CD4-positive, alpha-beta T cell treated with Interleukin-21 for 1 hour (primary cell): ENCODE data around the gene KRTAP9-7.

Source experiments
- DNase-seq: peaks from one replicate; pipeline ENCODE4 v3.0.0-alpha.2; 2020

KRTAP9-7 gene

DNA sequence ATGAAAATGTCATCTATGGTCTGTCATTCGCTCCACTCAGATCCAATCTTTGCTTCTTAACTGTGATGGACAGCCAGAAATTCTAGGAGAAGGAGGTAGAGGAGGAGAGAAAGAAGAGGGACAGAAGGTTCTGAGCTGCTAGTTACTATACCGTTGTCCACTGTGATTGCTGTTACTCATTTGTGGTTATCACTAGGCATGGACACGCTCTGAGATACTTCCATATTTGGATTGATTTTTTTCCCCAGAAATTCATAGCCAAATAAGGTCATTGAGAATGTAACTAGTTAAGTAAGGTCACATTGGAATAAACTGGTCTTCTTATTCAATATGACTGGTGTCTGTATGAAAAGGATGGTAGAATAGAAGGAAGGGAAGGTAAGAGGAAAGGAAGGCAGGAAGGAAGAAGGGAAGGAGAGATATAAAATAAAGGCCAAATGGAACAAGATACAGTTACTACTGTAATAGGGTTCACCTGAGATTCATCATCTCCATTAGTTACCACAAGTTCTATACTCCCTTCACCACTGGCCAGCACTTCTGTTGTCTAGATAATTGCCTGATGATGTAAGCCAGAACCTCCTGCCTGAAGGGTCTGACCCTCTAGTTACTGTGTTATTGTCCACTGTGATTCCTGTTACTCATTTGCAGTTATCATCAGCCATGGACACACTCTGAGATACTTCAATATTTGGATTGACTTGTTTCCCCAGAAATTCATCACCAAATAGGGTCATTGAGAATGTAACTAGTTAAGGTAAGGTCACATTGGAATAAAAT is 2.9 kb downstream of the KRTAP9-7 start:
- DNase-seq = no peak

DNA sequence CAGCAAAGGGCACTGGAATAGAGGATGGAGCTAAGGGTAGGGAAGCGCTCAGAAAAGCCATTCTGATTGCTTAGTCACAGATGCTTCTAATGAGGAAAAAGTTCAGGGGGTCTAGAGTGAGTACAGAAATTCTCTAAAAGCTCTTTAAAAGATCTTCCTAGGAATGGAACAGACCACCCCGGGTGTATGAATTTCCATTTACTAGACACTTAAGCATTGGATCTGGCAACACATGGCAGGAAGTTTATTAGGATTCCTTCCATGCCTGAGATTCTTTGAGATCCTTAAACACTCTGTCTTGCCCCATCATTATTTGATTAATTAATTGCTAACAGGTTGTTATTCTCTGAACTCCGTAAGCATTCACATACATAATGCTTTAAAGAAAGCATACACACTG is 8.5 kb downstream of the KRTAP9-7 start:
- no peak for DNase-seq

DNA sequence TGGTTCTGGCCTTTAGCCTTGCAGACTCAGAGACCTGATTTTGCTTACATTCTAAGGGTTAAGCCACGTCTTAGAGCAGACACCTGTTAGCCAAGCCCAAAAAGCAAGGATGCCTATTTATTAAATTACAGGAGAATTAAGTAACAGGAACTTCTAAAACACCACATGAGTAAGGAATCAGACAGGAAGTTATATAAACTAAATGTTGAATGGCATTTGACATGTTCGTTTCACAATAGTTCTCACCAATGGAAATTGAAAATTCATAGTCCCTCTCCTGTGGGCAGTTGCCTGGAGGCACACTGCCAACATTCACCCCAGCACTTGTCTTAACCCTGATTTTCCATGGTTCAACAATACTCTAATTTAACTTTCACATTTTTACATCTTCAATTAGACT is 9.0 kb downstream of the KRTAP9-7 start:
- DNase-seq = no peak

DNA sequence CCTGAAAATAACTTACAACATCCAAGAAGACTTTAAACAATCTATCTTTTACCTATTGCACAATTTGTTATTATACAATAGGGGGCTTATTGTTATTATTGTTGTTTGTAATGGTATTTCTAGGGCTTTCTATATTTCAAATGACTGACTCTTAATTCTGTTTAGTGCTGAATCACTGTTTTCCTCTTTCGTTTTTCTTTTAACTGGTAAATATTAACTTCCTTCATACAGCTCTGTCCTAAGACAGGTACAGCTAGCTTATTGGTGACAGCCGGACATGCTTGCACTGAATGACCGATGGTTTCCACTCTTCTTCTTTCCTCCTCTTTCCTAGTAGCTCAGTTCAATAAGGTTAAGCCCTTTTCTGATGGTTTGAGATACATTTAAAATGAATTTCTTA is 11.6 kb downstream of the KRTAP9-7 start:
- DNase-seq = no peak

DNA sequence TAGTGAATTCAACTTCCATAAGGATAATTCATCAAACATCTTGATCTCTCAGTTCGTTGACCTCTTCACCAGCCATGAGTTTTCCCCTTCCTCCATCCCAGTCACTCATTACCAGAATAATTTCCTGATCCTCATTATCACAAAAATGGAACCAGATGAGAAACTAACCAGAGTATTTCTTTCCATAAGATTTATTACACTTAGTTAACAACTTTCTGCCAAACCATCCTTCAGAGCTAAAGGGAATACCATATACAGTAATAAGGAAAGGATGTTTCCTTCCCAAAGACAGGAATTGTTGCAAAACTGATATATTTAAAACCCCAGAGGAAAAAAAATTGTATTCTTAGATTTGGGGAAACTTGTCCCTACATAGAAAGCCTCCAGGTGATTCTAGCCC is 18.5 kb downstream of the KRTAP9-7 start:
- no peak for DNase-seq

DNA sequence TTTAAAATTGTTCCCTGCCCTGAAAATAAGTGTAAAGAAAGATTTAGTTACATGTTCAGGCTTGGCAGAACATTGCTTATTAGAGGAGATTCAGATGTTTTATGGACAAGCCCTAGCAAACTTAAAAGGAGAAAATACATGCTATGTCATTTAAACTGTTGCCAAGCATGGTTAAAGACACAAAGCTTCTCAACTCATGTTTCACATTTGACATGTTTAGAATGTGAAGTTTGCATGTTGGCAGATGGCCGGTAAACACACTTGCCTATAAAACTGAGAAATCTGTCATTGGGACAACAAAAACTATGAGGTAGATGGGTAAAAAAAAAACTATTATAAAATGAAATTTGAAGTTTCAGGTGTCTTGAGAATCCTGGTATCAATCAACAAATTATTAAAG is 21.3 kb downstream of the KRTAP9-7 start:
- no peak for DNase-seq

DNA sequence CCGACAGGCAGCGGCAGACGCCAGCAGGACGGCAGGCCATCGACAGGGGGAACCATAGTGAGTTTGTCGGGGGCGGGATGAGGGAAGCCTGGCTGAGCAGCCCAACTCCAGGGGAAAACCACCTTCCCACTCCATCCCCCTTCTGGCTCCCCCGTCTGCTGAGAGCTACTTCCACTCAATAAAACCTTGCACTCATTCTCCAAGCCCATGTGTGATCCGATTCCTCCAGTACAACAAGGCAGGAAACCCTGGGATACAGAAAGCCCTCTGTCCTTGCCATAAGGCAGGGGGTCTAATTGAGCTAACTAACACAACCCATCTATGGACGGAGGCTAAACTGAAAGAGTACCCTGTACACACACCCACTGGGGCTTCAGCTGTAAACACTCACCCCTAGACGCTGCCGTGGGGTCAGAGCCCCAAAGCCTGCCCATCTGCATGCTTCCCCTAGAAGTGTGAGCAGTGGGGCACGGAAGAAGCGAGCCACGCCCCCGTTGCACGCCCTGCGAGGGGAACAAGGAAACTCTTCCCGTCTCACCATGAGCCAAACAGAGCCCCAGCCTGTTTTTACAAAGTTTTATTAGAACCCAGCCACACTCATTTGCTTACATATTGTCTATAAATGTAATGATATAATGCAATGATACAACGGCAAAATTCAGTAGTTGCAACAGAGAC is 23.1 kb downstream of the KRTAP9-7 start:
- DNase-seq = no peak

DNA sequence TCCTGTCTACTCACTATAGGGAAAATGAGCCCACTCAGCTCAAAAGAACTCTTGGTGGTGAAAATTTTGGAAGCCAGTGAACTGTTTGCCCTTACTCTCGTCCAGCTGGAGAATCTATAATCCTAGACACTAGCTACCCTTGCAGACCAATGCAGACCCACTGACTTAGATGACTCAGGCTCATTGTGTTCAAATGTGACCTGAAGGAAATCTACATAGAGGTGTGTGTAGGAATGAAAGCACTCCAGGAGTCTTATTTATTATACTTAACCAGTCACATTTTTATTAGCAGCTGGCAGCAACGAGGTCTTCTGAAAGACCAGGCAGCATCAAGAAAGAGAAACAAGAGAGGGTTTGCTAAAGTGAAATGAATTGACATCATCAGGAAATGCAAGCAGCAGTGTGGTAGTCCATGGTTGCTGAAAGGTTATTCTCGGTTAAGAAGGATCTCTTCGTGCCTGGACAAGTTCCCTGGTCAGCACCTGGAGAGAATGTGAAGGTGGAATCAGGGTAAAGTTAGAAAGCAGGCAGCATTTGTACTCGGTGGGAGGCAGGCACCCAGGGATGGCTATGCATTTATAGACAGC is 25.8 kb downstream of the KRTAP9-7 start:
- no peak for DNase-seq

DNA sequence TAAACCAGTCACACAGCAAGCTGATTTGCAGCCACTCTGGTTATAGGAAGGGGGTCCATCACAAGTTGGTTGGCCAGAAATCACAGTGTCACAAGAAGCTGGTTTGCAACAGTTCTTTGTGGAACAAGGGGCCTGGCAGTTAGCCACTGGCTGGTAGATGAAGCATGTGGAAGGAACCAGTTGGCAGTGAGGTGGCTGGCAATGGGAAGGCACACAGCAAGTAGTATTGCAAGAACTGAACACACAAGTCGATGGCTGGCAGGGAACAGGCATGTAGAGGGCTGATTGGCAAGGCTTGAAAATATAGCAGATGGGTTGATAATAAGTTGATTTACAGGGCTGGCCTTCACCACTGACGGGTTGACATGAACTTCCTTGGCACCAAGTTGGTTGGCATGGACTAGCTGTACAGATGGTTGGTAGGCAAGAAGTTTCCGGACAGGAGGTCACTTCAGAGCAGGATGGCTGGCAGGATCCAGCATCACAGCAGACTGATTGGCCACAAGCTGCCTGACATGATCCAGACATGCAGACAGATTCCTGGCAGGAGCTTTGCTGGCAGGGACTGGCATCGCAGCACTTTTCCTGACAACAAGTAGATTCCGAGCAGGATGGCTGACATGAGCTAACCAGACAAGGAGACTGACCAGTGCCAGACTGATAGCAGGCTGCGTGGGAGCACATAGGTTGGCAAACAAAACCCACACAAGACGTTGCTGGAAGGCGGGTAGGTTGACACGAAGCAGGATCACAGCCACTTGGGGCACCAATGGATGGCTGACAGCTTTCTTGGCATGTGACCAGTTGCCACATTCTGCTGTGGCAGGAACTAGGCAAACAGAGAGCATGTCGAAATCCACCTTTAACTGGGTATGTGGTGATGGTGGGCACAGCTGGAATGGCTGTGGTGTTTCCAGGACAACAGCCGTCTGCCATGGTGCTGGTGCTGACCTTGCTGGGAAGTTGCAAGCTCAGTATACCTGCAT is 26.7 kb downstream of the KRTAP9-7 start, which contains the start of gene KRTAP29-1:
Gene KRTAP29-1 (minus strand): TSS at position 936 of the 986 bp plus-strand sequence. CDS start 0 bp downstream, at position 936.
- no peak for DNase-seq

DNA sequence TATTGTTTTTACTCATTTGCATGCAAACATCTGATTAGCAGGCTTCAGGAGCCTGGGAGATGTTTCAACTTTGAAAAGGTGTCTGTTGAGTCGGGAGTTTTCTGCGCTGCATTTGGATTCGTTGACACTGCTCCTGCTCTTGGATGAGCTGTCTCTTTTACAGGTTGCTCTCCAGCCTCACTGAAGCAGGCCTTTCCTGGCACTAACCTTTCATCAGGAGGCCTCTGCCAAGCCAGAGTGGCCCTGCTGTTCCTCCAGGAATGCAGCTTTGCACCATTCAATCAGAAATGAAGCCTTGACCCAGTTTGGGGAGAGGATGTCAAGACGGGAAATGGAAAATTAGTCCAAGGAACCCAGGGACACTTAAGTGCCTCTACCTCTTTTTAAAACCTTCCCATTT is 27.5 kb downstream of the KRTAP9-7 start:
- no peak for DNase-seq

DNA sequence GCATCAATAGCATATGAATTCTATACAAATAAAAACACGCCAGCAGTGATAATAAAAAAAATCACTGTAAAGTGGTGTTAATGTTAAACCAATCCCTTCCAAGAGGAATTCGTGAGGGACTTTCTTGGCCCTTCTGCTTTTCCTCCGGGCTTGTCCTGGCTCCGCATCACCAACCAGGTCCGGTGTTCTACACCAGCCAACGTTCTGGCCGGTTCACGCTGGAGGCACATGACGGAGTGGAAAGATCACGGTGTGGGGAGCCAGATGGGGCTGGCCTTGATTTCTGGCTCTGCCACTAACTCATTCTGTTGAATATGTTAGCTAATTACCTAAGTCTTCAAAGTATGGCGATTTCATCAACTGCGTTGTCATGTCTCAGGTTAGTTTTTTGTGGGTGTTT is 28.6 kb downstream of the KRTAP9-7 start:
- no peak for DNase-seq

DNA sequence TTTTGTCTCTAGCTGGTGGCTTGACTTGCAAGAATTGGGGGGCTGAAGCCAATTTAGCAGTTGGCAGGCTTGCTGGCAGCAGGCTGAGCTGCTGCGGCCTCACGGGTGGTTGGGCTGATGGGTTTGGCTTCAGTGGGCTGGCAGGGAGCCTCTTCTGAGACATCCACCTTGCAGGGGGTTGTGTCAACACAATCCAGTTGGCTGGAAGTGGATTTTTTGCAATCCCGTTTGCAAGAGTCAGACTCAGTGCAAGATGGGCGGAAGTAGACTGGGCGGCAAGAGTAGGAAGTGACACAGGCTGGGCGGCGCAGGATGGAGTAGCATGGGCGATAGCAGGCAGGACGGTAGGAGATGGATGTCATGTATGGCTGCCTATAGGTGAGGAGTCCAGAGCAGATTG is 32.1 kb downstream of the KRTAP9-7 start:
- peak; percentile 5 for DNase-seq

DNA sequence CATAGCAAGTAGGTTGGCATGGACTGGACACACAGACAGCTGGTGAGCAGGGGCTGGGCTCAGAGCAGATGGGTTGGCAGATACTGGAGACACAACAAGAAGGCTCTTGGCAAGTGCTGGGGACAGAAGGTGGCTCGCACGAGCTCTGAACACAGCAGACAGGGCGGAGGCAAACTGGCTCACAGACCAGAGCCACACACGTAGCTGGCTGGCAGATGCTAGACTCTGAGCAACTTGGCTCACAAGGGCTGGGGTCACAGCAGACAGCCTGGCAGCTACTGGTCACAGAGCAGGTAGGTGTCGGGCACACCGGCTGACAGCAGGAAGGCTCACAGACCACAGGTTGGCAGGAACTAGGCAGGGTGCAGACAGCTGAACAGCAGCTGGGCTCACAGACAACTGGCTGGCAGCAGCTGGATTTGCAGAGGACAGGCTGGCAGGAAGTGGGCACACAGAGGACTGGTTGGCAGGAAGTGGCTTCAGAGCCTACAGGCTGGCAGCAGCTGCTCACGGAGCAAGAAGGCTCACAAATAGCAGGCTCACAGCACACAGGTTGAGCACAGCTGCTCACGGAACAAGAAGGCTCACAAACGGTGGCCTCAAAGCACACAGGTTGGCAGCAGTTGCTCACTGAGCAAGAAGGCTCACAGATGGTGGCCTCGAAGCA is 32.9 kb downstream of the KRTAP9-7 start:
- peak; percentile 89 for DNase-seq

DNA sequence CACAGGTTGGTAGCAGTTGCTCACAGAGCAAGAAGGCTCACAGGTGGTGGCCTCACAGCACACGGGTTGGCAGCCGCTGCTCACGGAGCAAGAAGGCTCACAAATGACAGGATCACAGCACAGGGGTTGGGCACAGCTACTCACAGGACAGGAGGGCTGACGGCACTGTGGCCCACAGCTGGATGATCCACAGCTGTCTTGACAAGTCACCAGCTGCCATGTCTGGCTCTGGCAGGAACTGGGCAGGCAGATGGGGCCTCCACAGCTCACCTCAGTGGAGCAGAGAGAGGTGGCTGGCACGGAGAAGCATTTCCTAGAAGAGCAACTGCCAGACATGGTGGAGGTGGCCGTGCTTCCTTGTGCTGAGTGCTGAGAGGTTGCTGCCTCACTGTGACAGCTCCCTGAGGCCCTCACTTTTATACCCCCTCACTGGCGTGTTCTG is 33.4 kb downstream of the KRTAP9-7 start, which contains the start of gene KRTAP16-1:
Gene KRTAP16-1 (minus strand): TSS at position 392 of the 442 bp plus-strand sequence. CDS start 56 bp downstream, at position 336.
- peak; percentile 55 for DNase-seq

DNA sequence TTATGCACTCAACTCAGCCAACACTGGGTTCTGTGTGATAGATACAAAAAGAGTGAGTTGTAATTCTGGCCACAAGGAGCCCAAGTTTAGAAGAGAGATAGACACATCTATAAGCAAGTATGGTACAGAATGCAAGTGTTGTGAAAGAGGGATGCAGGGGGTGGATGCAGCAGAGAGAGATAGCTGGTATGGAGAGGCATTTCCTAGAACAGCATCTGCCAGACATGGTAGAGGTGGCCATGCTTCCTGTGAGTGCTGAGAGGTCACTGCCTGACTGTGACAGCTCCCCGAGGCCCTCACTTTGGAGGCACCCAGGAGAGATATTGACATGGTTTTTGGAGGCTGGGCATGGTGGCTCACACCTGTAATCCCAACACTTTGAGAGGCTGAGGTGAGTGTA is 35.6 kb downstream of the KRTAP9-7 start:
- DNase-seq = no peak

DNA sequence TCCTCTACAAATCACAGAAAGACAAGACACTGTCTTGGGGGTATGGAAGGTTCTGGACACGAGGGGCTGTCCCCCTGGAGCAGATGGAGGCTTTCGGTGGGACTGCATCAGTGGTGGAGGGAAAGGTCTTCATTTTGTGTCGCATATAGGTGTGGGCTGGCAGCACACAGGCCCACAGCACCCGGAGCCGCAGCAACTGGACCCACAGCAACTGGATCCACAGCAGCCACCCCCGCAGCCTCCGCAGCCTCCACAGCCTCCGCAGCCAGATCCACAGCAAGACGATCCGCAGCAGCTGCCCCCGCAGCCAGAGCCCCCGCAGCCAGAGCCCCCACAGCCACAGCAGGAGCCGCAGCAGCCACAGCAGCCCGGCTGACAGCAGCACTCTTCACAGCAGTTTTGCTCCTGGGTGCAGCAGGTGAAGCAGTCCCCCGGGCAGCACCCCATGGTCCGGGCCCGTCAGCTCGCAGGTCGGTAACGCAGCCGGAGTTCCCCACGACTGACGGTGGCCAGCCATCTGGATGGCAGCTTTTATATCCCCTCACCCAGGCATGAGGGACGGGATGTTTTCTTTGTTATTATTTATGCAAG is 39.8 kb downstream of the KRTAP9-7 start, which contains the start of gene KRTAP17-1:
Gene KRTAP17-1 (minus strand): TSS at position 507 of the 591 bp plus-strand sequence. CDS start 60 bp downstream, at position 447.
- no peak for DNase-seq

DNA sequence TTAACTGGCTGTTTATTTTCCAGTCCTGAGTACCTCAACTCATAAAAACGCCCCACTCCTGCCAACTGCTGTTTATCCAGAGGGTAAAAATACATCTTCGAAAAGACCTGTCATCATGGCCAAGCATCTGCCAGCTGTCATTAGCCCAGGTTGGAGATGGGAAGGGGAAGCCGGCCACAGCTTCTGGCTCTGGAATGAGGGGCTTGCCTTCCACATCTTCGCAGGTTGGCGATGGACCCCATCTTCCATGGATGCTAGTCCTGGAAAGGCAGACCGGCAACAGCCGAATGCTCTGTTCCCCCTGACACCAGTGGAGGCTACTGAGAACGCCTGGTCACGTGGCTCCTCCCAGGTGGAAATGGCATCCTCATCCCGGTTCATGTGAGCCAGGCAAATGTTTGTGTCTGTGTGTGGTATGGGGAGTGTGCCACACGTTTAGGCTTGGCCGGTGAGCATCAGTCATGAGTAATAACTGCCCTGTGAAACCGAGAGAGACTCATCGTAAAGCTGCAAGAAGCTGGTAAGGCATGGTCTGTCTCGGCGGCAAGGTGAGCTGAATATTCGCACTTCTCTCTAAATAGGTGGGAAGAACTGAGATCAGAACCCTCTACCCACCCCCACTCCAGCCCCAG is 40.4 kb downstream of the KRTAP9-7 start:
- DNase-seq = no peak

DNA sequence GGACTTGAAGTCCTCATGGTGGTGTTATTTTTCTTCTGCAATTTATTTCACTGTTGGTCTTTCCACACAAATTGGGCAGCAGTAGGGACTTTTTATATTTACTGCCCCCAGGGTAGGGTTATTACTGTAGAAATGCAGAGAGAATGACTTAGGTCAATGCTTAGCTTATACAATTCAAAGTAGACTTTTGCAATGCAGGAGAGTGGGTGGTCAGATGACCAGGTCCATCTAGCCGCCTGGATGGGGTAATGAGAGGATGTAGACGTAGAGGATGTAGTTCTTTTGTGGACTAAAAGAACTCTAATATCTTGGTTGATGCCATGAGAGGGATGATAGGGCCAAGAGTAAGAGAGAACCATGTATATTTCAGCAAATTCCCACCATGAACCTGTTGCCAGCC is 42.7 kb downstream of the KRTAP9-7 start:
- no peak for DNase-seq

DNA sequence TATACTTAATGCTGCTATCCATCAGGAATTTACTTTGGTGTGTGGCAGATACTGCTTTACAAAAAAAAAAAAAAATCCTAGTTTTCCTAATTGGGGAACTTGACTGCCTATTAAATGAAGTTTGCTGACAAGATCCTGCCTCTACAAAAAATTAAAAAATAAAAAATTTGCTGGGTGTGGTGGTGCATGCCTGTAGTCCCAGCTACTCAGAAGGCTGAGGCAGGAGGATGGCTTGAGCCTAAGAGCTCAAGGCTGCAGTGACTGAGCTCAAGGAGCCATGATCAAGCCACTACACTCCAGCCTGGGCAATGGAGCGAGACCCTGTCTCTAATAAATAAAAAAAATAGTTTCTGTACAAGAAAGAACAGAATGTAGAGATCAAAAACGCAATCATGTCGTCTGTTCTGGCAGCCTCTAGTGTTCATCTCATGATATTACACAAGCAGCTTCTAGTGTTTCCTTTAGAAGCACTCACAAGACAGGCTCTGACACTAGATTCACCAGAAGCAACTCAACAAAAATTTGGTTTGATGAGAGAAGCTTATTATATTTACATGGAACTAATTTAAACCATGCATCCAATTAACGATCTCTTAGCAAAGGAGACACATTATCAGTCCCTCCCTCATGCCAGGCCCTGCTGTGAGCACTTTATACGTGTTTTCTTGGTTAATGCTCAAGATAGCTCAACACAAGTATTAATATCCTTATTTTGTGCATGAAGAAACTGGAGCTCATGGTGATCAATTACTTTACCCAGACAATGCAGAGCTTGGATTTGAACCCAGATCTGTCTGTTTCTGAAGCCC is 46.8 kb downstream of the KRTAP9-7 start:
- peak; percentile 62 for DNase-seq
